Measurements from ENCODE around the gene MRPS27.

- TF ChIP-seq CTCF (IDR thresholded peaks at IDR 0.05), result no peak
- TF ChIP-seq POLR2A (IDR thresholded peaks at IDR 0.05), result no peak
Observed at GRCh38 chr5:72252008-72252407, 68.0 kb downstream of the MRPS27 start.
